Endodermal cell (in vitro differentiated cells): ENCODE data around the gene CDC14A. TPM values are rescaled to one million over a fixed set of nuclear protein-coding genes. Genes with fewer than 3 reads are reported as not detected.

ENCODE experiments used
- DNase-seq: peaks from one replicate; pipeline ENCODE4 v3.0.0-alpha.2; 2017
- H3K27ac ChIP-seq: 2 replicates; pipeline ENCODE4 v1.5.1; 2013; ENCODE audit warnings: mild to moderate bottlenecking, low read depth, low read length, moderate library complexity
- H3K27me3 ChIP-seq: 2 replicates; pipeline ENCODE4 v1.6.1; 2013; ENCODE audit warnings: mild to moderate bottlenecking, low read length, moderate library complexity; ENCODE audit not compliant: insufficient read depth, control insufficient read depth, poor library complexity, severe bottlenecking
- H3K36me3 ChIP-seq: 2 replicates; pipeline ENCODE4 v1.7.0; 2013; ENCODE audit warnings: mild to moderate bottlenecking, low read length, moderate library complexity; ENCODE audit not compliant: control insufficient read depth, insufficient read depth
- H3K4me1 ChIP-seq: one replicate; pipeline ENCODE4 v1.7.0; 2013; ENCODE audit warnings: low read length; ENCODE audit not compliant: control insufficient read depth, insufficient read depth
- H3K4me3 ChIP-seq: 2 replicates; pipeline ENCODE4 v1.5.1; 2013; ENCODE audit warnings: mild to moderate bottlenecking, low read length, moderate library complexity
- H3K9ac ChIP-seq: 2 replicates; pipeline ENCODE4 v1.6.1; 2013; ENCODE audit warnings: mild to moderate bottlenecking, low read length, moderate library complexity; ENCODE audit not compliant: poor library complexity, severe bottlenecking; ENCODE audit errors: extremely low read depth
- H3K9me3 ChIP-seq: 2 replicates; pipeline ENCODE4 v1.6.1; 2013; ENCODE audit warnings: mild to moderate bottlenecking, low read length, moderate library complexity; ENCODE audit not compliant: control insufficient read depth
- H3K27ac Mint-ChIP-seq: 2 replicates; pipeline ENCODE4 v1.8.0; 2020; ENCODE audit warnings: mixed read lengths
- H3K27me3 Mint-ChIP-seq: 2 replicates; pipeline ENCODE4 v1.8.0; 2021; ENCODE audit warnings: mild to moderate bottlenecking, mixed read lengths; ENCODE audit not compliant: insufficient read depth
- H3K36me3 Mint-ChIP-seq: 2 replicates; pipeline ENCODE4 v1.8.0; 2020; ENCODE audit warnings: low read depth, mixed read lengths
- H3K4me1 Mint-ChIP-seq: 2 replicates; pipeline ENCODE4 v1.8.0; 2020; ENCODE audit warnings: mixed read lengths
- H3K4me3 Mint-ChIP-seq: 2 replicates; pipeline ENCODE4 v1.8.0; 2020; ENCODE audit warnings: mild to moderate bottlenecking, moderate library complexity, mixed read lengths
- H3K9me3 Mint-ChIP-seq: 2 replicates; pipeline ENCODE4 v1.8.0; 2020; ENCODE audit warnings: mild to moderate bottlenecking, mixed read lengths
- WGBS, 2 experiments: methylation state at CpG; one replicate each; pipeline versions ENCODE4 v1.1.5 to v1.1.7; 2013; ENCODE audit warnings: missing lambda C conversion rate in 2 of 2, mixed read lengths in 1 of 2; ENCODE audit not compliant: insufficient coverage in 1 of 2, insufficient read length in 1 of 2; 5-methylcytosine and 5-hydroxymethylcytosine counted together
- total RNA-seq, 2 donors: library from RNA; stranded (reverse); fragmentation: NEBNext Ultra II Directional in 1 of 2; extraction: Animal tissue kit (Norgen Biotek cat#: 25700) in 1 of 2; gene quantifications; 2 replicates in 1 of 2; 3 replicates in 1 of 2; pipeline ENCODE4 v1.2.1, GENCODE V29; 2021
- TF ChIP-seq, protein P1 (sequence below): fragments of 200-600 bp; sonication (generic); conservative IDR thresholded peaks from 2 replicates; pipeline ENCODE4 v1.5.0; 2021; ENCODE audit warnings: antibody characterized with exemption, mild to moderate bottlenecking

Gene CDC14A
- total RNA-seq, 2 donors from 2014 or later, result 14.5 to 17.6 TPM

GRCh38 chr1:100463791-100464424 lies 111.6 kb downstream of the CDC14A start:
- no peak overlapping the region for H3K27ac Mint-ChIP-seq

DNA sequence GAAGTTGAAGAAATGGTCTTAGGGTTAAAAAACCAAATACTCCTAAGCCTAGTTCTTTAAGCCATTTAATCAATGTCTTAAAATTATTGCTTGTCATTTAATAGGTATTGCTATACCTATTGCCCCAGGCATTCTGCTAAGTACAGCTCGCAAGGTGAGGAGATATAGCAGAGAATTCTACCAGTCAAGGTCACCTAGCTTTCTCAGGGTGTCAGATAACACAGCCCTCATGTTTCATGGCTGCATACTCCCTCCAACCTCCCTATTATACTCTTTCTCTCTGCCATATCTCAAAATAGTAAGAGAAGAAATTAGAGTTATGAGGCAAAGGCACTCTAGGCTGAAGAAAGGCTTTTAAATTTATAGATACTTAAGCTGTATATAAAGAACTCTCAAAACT lies 117.3 kb downstream of the CDC14A start:
- Histone ChIP-seq H3K27ac (no peak overlapping the region), H3K9ac (no peak overlapping the region), H3K9me3 (peaks cover 14% of the 10 kb centered on the region), H3K36me3 (peaks cover 50% of the 10 kb centered on the region), H3K4me1 (no peaks in the 10 kb centered on the region), H3K27me3 (no peaks in the 10 kb centered on the region), H3K4me3 (no peak overlapping the region)
- Mint-ChIP-seq H3K36me3 (peaks cover 44% of the 10 kb centered on the region), H3K4me3 (no peak overlapping the region), H3K4me1 (peaks cover 2% of the 10 kb centered on the region), H3K9me3 (no peaks in the 10 kb centered on the region), H3K27me3 (no peaks in the 10 kb centered on the region), H3K27ac (no peak overlapping the region)
- 100% methylated on average over 1 of the region's 1 CpG for WGBS, 2 experiments
- TF ChIP-seq, protein P1, sequence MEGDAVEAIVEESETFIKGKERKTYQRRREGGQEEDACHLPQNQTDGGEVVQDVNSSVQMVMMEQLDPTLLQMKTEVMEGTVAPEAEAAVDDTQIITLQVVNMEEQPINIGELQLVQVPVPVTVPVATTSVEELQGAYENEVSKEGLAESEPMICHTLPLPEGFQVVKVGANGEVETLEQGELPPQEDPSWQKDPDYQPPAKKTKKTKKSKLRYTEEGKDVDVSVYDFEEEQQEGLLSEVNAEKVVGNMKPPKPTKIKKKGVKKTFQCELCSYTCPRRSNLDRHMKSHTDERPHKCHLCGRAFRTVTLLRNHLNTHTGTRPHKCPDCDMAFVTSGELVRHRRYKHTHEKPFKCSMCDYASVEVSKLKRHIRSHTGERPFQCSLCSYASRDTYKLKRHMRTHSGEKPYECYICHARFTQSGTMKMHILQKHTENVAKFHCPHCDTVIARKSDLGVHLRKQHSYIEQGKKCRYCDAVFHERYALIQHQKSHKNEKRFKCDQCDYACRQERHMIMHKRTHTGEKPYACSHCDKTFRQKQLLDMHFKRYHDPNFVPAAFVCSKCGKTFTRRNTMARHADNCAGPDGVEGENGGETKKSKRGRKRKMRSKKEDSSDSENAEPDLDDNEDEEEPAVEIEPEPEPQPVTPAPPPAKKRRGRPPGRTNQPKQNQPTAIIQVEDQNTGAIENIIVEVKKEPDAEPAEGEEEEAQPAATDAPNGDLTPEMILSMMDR, result no peak
- no peak for DNase-seq

More at GRCh38 chr1:100463791-100464424, 111.6 kb downstream of the CDC14A start:
- no peaks in the 10 kb centered on the region for H3K9me3 Mint-ChIP-seq
- peaks cover 3% of the 10 kb centered on the region for H3K4me1 ChIP-seq
- H3K27me3 ChIP-seq, result no peaks in the 10 kb centered on the region
- TF ChIP-seq, protein P1, result peak; percentile 92
- H3K4me3 Mint-ChIP-seq, result no peak overlapping the region
- peaks cover 28% of the 10 kb centered on the region for H3K4me1 Mint-ChIP-seq
- peaks cover 38% of the 10 kb centered on the region for H3K36me3 ChIP-seq
- H3K27me3 Mint-ChIP-seq, result no peaks in the 10 kb centered on the region
- DNase-seq, result peak; percentile 83
- H3K9ac ChIP-seq, result no peak overlapping the region
- no peaks in the 10 kb centered on the region for H3K9me3 ChIP-seq
- no peak overlapping the region for H3K27ac ChIP-seq
- 46 to 53% methylated on average over 9 to 10 of the region's 10 CpGs for WGBS, 2 experiments
- H3K4me3 ChIP-seq, result no peak overlapping the region
- peaks cover 36% of the 10 kb centered on the region for H3K36me3 Mint-ChIP-seq

GRCh38 chr1:100474834-100475233 lies 122.5 kb downstream of the CDC14A start:
- Histone ChIP-seq H3K27me3 (no peaks in the 10 kb centered on the region), H3K27ac (no peak overlapping the region), H3K9ac (no peak overlapping the region), H3K9me3 (peaks cover 14% of the 10 kb centered on the region), H3K36me3 (peaks cover 23% of the 10 kb centered on the region), H3K4me3 (no peak overlapping the region), H3K4me1 (peaks cover 6% of the 10 kb centered on the region)
- Mint-ChIP-seq H3K4me3 (no peak overlapping the region), H3K36me3 (peaks cover 16% of the 10 kb centered on the region), H3K4me1 (peaks cover 13% of the 10 kb centered on the region), H3K9me3 (no peaks in the 10 kb centered on the region), H3K27ac (no peak overlapping the region), H3K27me3 (no peaks in the 10 kb centered on the region)
- DNase-seq, result no peak
- TF ChIP-seq, protein P1, result no peak
